GM19452 (cell line): Measurements from ENCODE around the gene SDC4.

Source experiments
- ATAC-seq: cut with Tn5 transposase; IDR thresholded peaks from one replicate; pipeline ENCODE4 v1.9.1; 2021; ENCODE audit not compliant: unreplicated experiment

The SDC4 gene, protein sequence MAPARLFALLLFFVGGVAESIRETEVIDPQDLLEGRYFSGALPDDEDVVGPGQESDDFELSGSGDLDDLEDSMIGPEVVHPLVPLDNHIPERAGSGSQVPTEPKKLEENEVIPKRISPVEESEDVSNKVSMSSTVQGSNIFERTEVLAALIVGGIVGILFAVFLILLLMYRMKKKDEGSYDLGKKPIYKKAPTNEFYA

DNA sequence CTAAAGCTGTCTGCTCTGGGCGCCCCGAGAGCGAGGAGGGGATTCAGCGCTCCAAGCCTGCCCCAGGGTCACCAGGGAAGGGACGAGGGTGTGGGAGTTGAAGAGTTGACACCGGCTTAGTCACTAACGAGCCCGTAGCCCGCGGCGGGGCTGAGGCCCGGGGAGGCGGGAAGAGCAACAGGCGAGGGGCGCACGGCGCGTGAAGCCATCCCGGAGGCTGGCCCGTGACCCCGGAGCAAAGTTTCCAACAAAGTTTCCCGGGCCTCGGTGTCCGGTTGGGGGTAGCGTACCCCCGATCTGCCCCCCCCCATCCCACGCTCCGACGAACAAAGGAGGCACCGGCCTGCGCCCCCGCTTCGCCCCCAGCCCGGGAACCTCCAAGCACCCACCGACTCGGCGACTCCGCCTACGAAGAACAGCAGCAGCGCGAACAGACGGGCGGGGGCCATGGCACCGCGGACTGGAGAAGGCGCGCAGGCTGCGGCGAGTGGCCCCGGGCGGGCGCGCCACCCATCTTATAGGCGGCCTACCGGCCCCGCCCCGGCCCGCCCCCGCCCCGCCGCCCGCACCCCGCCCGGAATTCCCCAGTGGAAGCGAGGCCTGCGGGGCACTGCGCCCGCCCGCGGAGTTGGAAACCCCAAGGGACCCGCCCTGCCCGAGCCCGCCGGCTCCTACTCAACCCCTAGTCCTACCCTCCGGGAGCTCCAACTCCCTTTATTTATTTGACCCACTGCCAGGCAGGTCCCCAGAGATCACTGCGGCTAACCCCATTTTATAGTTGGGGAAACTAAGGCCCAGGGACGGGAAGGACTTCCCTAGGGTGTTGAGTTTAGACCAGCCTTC lies at the start of gene SDC4:
Gene SDC4, minus strand, starts transcription at position 489 of the 843 bp plus-strand sequence. Its CDS starts 40 bp downstream, at position 449.
- ATAC-seq, result no peak

DNA sequence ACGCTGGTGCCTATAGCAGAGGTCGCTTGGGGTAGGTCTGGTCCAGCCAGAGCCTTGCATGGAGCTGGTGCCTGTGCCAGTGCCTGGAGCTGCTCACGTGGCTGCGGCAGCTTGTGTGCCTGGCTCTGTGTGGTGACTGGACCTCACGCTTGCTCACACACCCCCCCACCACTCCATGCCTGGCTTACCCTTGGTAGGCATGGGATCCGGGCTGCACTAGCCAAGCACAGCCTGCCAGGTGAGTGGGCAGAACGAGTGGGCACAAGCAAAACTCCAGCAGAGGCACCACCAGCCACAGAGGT lies 46.8 kb upstream of the SDC4 start:
- no peak for ATAC-seq

DNA sequence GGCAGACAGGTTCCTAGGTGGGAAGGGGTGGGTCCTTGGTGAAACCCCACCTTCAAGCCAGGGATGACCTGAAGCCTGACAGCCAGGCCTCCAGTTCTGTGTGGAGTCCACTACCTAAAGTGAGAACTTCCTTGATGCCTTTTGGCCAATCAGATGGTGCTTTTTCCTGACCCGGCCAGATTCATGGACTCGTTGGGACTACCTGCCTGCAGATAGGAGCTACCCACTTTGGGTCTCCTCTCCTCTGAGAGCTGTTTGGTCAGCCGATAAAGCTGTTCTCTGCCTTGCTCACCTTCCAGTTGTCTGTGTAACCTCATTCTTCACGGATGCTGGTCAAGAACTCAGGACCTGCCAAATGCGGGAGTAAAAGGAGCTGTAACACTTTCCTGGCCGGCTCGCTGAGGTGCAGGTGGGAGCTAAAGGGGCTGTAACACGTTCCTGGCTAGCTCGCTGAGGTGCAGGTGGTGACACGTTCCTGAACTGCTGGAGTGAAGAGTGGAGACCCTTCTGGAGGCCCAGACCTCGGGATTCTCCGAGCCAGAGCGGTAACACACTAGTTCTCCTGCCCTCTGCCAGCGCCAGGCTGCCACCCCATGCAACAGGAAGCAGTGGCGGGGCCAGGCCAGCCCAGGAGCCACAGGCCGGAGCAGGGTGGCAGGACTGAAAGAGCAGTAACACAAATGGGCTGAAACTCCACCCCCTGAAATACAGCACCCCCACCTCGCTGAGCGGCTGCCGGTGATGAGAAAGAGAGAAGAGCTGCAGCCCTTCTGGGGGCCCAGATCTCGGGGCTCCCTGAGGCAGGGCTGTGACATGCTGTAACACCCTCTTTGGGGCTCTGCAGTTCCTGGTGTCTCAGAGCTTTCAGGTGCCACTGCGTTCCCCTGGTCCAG lies 46.2 kb upstream of the SDC4 start:
- no peak for ATAC-seq

DNA sequence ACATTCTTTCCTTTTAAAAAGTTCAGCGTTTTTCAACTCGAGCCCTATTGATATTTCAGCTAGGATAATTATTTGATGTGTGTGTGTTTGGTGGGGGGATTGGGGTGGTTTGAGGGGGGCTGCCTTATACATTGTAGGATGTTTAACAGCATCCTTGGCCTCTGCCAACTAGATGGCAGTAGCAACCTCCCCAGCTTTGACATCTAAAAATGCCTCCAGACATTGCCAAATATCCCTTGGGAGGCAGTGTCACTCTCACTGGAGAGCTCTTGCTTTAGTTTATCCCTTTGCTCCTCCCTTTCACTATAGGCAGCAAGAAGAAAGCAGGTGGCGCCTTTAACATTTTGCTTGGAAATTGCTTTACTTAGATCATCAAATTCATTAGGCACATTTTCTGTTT lies 44.5 kb upstream of the SDC4 start:
- ATAC-seq, result no peak

DNA sequence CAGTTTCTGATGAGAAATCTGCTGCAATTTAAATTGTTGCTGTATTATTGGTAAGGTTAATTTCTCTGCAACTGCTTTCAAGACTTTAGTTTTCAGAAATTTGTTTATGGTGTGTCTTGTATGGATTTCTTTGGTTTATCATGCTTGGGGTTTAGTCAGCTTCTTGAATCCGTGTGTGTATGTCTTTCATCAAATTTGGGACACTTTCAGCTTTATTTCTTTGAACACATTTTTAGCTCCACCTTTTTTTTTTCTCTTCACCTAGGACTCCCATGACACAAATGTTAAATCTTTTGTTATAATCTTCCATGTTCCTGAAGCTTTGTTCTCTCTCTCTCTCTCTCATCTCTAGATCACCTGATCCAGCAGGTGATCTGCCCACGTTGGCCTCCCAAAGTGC lies 43.3 kb upstream of the SDC4 start:
- no peak for ATAC-seq

DNA sequence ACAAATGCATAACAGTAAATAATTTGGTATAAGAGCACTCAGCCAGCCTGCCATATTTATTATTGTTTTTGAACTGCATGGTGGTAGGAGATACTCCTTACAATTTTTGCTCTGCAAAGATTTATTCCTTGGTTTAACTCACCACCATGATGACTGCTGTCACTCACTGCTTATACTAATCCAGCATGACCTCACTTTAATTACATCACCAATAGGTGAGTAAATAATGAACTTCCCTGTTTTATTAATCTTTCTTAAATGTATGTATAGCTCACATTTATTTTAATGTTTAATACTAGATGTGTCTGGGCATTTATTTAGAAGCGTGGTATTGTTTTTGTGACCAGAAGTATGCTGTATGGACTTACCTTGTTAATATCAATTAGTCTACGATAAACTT lies 42.7 kb upstream of the SDC4 start:
- no peak for ATAC-seq

DNA sequence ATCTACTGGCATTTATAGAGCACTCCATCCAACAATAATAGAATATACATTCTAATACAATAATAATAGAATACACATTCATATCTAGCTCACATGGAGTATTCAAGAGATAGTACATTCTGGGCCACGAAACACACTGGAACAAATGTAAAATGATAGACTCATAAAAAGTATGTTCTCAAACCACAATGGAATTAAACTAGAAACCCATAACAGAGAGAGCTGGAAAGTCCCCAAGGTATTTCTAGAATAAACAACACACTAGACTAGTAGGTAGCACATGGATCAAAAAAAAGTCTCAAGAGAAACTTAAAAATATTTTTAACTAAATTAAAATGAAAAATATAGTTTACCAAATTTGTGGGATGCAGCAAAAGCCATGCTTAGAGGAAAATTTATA lies 39.0 kb upstream of the SDC4 start:
- no peak for ATAC-seq

DNA sequence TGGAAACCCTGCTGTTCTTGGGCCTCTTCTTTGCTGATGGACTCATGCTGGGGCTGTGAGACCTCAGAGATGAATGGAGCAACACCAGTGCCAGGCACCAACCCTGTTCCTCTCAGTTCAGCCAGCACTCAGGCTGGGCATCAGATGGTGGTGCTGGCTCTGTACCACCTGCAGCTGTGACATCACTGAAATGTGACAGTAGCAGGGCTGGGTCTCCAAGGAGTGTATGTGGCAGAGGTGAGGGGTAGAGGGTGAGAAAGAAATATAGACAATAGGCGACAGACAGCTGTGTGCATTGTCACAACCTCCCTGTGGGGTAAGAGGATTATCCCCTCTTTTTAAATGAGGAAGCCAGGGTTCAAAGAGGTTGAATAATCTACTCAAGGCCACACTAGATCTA lies 30.0 kb upstream of the SDC4 start, which contains the start of gene TP53TG5:
Gene TP53TG5, minus strand, starts transcription at position 135 of the 400 bp plus-strand sequence. Its CDS starts 89 bp downstream, at position 46.
- no peak for ATAC-seq

DNA sequence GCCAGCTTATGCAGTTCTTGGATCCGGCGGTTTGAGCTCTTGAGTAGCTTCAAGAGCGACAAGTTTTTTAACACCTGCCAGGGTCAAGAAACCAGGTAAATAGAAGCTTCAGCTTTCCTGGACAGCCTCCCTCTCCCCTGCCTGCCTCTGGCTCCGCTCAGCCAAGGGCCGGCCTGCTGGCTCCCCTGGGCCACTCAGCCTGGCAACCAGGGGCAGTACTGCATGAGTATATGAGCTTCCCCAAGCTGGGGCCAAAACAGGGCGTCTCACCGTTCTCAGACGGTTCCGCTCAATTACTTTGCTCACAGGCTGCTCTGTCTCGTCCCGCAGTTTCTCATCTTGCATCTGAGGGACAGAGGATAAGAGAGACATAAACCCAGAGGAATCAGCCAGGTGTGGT lies 29.0 kb upstream of the SDC4 start:
- ATAC-seq, result no peak

DNA sequence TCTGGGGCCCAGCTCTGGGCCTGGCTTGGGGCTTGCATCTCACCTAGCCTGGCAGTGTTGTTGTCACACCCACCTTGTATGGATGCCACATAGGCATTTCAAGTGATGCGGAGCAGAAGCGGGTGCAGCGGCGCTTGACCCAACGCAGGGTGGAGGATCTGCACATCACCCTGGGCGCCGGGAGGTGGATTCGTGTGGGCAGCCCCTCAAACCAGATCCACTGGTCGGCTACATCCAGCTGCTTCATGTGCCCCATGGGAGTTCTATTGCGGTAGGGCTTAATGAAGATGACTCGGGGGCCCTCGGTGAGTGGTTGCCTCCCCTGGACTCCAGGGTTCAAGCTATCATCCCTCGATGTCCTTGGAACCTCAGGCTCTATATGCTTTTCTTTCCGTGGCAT lies 26.7 kb upstream of the SDC4 start:
- ATAC-seq, result no peak

DNA sequence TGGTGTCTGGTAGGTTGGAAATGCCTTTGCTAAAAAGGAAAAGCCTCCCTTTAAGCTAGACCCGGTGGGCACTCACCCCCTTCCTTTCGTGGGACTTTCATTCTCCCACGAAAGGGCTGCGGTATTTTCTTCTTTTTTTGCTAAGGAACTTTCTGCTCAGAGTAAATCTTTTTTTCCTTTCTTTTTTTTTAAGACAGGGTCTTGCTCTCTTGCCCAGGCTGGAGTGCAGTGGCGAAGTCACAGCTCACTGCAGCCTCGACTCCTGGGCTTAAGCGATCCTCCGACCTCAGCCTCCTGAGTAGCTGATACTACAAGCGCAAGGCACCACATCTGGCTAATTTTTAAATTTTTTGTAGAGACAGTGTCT lies 25.9 kb upstream of the SDC4 start:
- no peak for ATAC-seq

DNA sequence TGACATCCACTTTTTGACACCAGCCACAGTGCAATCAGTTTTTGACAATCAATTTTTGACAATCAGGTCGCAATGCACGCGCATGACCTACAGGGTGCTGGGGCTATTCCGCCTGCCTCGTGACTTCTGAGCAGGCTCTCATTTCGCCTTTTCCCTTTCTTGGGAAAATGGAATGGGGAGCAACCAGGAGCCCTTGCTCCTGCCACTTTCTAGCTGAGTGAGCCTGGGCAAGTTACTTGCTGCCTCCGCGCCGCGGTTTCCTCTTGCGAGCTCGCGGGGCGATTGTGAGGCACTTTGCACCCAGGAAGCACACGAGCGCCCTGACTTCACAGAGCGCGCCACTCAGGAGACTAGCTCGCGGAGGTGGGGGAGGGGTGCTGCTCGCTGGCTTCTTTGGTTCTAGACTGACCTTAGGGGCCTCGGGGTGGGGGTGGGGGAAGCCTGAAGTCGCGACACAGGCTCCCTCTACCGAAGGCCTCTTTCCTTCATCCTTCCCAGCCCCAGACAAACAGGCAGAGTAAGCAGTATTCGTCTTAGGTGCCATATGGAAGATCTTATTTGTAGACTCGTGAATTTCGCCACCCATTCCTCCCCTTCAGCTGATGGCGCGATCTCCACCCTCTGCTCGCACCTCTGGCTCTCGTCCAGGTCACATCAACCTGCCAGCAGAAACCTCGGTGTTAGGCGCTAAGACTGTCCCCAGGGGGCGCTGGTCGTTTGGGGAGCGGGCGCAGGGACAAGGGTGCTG lies 25.3 kb upstream of the SDC4 start:
- ATAC-seq, result peak; percentile 80

DNA sequence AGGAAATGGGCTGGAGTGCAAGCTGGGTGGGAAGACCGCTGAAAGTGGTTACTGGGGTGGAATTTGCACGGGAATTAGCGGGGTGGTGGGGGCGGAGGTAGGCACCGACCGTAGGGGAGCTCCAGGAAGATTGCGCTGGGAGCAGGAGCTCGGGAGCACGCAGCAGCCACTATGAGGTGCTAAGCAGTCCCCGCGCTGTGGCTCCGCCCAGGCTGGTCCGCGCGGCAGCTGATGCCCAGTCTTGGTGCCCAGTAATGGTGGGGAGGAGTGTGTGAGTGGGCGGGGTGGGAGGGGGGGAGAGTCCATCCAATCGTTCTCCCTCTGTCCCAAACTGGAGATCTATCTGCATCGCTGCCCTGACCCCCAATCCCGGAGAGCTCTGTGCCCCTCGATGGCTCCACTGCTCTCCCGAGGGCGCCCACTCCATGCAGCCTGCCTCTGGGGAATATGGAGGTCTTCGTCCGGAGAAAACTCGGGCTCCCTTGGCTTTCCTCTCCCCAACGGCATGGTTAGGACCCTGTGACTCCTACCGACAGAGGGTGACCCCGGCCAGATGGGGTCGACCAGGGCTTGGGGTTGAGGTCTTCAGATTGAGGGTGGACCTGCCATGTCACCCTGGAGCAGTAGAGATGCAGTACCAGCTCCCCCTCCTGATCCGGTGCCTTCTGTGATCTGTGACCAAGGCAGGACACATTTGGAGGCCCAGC lies 24.6 kb upstream of the SDC4 start:
- no peak for ATAC-seq

DNA sequence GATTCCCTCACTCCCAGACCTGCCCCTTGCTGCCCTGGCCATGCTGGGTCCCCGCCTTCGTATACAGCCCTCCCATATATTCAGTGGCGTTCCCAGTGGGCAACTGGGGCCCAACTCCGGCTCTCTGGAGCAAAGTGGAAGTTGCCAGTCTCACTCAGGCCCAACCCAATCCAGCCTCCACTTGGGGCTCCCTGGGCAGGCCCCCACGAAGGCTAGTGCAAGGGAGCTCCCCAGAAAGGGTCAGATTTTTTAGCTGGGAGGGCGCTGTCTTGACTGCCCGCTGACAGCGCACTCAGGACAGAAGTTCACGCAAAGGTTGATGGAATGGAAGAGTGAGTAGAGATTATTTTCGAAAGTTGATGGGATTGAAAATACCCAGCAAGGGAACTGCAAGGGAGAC lies 24.0 kb upstream of the SDC4 start:
- ATAC-seq, result no peak

DNA sequence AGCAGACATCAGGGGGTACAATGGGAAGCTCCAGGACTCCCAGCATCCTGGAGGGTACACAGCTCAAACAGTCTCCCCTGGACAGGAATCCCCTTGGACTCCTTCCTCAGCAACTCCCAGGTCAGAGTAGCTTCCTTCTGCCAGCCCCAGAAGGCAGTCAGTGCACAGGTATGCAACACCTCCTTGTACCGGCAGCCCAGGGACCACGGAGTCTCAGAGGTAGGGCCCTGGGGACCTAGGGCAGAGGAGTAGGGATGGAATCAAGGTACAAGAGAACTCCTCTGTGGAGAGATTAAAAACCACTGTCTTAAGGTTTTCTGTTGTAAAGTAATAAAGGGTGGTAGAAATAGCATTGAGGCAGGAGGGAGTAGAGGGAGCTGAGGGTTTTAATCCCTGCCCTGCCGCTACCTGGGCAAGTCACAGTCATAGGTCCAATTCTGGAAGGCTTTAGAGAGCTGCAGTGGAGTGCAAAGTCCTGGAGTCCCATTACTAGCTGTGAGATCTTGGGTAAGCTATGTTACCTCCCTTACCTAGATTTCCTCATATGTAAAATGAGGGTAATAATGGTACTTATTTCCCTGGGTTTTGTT lies 22.4 kb upstream of the SDC4 start:
- ATAC-seq, result no peak

DNA sequence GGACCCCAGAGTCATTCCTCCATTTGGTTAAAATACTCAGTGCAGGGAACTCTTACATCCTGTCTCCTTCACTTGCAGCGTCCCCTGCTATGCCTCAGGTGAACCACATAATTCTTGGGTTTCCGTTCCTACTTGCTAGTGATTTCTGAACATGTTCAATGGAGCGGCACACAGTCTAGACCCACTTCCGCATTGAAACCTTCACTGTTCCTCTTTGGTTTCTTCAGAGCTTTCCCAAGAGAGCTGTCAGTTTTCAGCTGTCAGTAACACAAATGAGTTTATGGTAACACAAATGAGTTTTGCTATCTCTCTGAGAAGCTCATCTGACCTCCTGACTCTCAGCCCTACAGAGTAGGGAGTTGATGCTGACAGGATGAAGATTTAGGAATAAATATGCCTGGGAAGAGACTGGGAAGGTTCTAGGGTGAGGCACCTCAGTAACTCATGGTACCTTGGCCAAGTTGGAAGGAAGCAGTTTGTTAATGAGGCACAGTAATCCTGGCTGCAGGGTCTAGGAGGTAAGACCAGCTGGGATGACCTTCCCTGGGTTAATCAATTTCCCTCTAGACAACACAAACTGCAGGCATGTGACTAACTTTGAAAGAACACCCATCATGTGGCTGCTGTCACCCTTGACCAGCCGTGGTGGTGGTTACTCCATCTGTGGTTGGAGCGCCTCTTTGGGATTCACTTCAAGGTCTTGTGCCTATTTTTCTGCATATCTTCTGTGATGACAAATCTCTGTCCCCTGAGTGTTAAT lies 20.2 kb upstream of the SDC4 start:
- ATAC-seq, result peak; percentile 74

DNA sequence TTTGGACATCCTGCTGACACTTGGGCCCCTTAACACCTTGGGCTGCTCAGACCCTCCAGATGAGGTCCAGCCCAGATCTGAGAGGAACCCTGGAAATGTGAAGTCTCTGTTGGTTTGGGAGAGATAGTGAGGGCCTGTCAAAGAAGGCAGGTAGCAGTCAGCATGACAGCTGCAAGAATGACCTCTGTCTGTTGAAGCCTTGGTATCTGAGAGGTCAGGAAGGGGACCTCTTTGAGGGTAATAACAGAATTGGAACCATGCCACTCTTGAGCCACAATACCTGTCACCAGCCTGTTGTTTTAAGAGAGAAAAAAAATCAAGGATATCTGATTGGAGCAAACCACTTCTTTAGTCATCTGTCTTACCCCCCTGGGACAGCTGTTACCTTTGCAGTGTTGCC lies 18.9 kb upstream of the SDC4 start:
- ATAC-seq, result no peak

DNA sequence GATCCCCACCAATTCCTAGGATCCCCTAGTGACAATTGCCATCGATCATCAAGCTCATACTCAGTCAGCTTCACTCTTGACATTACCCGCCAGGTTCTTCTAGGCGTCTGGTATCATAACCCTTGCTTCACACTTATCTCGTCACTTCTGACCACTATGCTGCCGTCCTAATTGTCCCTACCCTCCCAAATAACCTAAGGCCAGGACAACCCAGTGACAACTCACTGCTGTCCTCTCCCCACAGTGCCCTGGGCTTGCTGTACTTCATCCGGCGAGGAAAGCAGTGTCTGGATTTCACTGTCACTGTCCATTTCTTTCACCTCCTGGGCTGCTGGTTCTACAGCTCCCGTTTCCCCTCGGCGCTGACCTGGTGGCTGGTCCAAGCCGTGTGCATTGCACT lies 18.4 kb upstream of the SDC4 start:
- no peak for ATAC-seq

DNA sequence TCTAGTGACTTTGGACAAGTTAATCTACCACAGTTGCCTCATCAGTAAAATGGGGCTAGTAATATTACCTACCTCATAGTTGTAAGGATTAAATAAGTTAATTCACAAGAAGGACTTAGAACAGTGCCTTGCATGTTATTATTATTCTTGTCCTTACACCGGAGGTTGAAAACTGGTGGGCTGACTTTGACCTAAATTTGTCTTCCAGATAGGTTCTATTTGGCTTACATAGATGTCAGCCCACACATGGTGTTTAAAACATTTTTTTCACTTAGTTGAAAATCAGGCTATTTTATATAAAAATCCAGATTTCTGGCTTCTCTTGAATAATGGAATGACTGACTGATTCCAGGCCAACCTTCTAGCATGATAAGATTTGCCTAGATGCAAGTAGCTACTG lies 18.0 kb upstream of the SDC4 start:
- ATAC-seq, result no peak
